ENCODE results near the gene TNFAIP8L3. TPM values are rescaled to one million over a fixed set of nuclear protein-coding genes. Genes with fewer than 3 reads are reported as not detected.

The TNFAIP8L3 gene
- total RNA-seq, 1 experiment from 2014 or later = 0.20 TPM

DNA sequence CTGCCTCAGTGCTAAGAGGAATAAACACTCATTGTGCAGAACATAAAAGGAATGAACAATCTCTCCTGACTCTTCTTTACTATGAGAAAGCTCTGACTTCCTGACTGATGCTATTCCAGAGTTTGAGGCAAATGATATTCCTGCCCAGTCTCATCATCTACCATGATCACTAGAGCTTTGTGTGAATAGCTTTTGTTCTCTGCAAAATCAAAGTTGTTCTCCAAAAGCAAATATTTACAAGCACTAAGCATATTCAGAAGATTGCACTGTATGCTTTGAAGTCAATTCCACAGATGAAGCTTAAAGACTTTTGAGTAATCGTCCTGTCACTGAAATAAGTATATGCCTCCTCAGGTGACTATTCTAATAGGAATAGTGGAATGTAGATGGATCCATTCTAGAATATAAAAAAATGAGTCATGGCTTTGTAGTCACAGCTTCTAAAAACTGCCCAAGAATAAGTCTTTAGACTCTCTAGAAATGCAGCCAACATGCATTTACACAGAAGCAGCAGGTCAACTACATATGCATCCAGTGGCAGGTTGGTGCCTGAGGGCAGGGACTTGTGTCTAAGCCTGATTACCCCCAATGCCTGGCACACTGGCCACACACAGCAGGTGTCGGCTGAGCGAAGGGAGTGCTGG, 34.6 kb downstream of the TNFAIP8L3 start:
- H3K36me3 ChIP-seq (ENCODE audit: low read depth) = no peaks in the 10 kb centered on the region
- TF ChIP-seq EZH2 (IDR thresholded peaks at IDR 0.05; ENCODE audit: low read depth) = no peak
- TF ChIP-seq, protein P1, sequence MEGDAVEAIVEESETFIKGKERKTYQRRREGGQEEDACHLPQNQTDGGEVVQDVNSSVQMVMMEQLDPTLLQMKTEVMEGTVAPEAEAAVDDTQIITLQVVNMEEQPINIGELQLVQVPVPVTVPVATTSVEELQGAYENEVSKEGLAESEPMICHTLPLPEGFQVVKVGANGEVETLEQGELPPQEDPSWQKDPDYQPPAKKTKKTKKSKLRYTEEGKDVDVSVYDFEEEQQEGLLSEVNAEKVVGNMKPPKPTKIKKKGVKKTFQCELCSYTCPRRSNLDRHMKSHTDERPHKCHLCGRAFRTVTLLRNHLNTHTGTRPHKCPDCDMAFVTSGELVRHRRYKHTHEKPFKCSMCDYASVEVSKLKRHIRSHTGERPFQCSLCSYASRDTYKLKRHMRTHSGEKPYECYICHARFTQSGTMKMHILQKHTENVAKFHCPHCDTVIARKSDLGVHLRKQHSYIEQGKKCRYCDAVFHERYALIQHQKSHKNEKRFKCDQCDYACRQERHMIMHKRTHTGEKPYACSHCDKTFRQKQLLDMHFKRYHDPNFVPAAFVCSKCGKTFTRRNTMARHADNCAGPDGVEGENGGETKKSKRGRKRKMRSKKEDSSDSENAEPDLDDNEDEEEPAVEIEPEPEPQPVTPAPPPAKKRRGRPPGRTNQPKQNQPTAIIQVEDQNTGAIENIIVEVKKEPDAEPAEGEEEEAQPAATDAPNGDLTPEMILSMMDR (conservative IDR thresholded peaks at IDR 0.05) = no peak
- no peaks in the 10 kb centered on the region for H3K4me1 ChIP-seq (replicated peaks; ENCODE audit: insufficient read depth)
- H3K27ac ChIP-seq = no peak overlapping the region
- H3K79me2 ChIP-seq (ENCODE audit: low read depth) = no peaks in the 10 kb centered on the region
- no peak for DNase-seq
- H3K4me3 ChIP-seq = no peak overlapping the region
- no peaks in the 10 kb centered on the region for H4K20me1 ChIP-seq (ENCODE audit: insufficient read depth)
- no peaks in the 10 kb centered on the region for H3K9me3 ChIP-seq (ENCODE audit: insufficient read depth, low read depth)
- intact Hi-C loops (cut with micrococcal nuclease; ENCODE audit: unreplicated experiment) = no loop called here
- H3K4me2 ChIP-seq = no peak overlapping the region
- ChIA-PET CTCF (no interaction called here), POLR2A (ENCODE audit: unreplicated experiment) (no interaction called here)
- no TSS peak for BruUV-seq (replicated peaks)
- peaks cover 2% of the 10 kb centered on the region; the same call in 1 of the 2 replicates for H3K27me3 ChIP-seq (ENCODE audit: insufficient read depth, low read depth)
- no peaks in the 10 kb centered on the region for H3K9me2 ChIP-seq (ENCODE audit: insufficient read depth)
- H3F3A ChIP-seq (ENCODE audit: insufficient read depth, low read depth) = no peaks in the 10 kb centered on the region
- H2AFZ ChIP-seq = no peak overlapping the region

DNA sequence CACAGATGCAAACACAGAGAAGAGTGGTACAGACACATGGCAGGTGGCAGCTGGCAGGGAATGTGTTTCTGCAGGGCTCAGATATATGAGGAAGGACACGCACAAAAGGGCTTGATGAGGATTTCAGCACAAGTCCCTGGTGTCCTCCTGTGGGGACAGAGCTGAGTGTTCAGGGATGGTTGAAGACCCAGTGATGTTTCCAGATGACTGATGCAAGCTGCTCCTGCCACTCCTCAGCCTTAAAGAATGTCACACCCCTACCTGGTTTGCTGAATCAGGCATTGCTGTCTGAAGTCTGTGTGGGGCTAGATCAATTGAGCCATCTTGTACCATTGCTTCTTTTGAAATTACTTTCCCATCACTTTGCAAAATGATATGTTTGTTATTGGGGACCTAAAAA, 40.2 kb downstream of the TNFAIP8L3 start:
- H2AFZ ChIP-seq = no peak overlapping the region
- H3K4me2 ChIP-seq = no peak overlapping the region
- no peak overlapping the region for H3K27ac ChIP-seq
- no peaks in the 10 kb centered on the region for H4K20me1 ChIP-seq (ENCODE audit: insufficient read depth)
- intact Hi-C loops (cut with micrococcal nuclease; ENCODE audit: unreplicated experiment) = no loop called here
- no peaks in the 10 kb centered on the region for H3F3A ChIP-seq (ENCODE audit: insufficient read depth, low read depth)
- peaks cover 2% of the 10 kb centered on the region; the same call in 1 of the 2 replicates for H3K27me3 ChIP-seq (ENCODE audit: insufficient read depth, low read depth)
- no peaks in the 10 kb centered on the region for H3K36me3 ChIP-seq (ENCODE audit: low read depth)
- H3K79me2 ChIP-seq (ENCODE audit: low read depth) = no peaks in the 10 kb centered on the region
- no peak overlapping the region for H3K4me3 ChIP-seq
- TF ChIP-seq, protein P1 (conservative IDR thresholded peaks at IDR 0.05) = no peak
- no peak for TF ChIP-seq EZH2 (IDR thresholded peaks at IDR 0.05; ENCODE audit: low read depth)
- no peak for DNase-seq
- ChIA-PET POLR2A (ENCODE audit: unreplicated experiment) (no interaction called here), CTCF (no interaction called here)
- no peaks in the 10 kb centered on the region for H3K9me3 ChIP-seq (ENCODE audit: insufficient read depth, low read depth)
- no peaks in the 10 kb centered on the region for H3K4me1 ChIP-seq (replicated peaks; ENCODE audit: insufficient read depth)
- H3K9me2 ChIP-seq (ENCODE audit: insufficient read depth) = no peaks in the 10 kb centered on the region
- BruUV-seq (replicated peaks) = no TSS peak

DNA sequence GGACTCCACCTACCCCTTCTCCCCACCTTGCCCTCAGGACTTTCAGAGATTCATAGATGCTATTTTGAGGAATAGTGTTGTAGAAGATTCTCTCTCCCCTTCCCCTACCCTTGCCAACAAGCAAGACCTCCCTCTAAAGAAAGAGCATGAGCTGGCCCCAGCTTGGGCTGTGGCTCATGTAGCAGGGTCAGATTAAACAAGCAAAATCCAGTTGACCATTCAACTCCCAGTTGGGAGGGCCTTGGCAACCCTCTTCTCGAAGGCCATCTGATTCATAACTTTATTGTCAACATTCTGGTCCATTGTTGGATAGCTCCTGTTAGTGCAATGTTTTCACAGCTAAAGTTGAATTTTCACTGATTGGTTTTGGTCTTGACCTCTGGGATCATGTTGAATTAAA, 41.1 kb downstream of the TNFAIP8L3 start:
- no peaks in the 10 kb centered on the region for H3K9me2 ChIP-seq (ENCODE audit: insufficient read depth)
- no peaks in the 10 kb centered on the region for H3K4me1 ChIP-seq (replicated peaks; ENCODE audit: insufficient read depth)
- TF ChIP-seq, protein P1 (conservative IDR thresholded peaks at IDR 0.05) = no peak
- TF ChIP-seq EZH2 (IDR thresholded peaks at IDR 0.05; ENCODE audit: low read depth) = no peak
- ChIA-PET CTCF (interaction anchor here (0.7 kb wide), 1 partner anchor 596 kb away, joined by 5 read pairs; no protein-coding TSS in a partner anchor), POLR2A (ENCODE audit: unreplicated experiment) (no interaction called here)
- no peaks in the 10 kb centered on the region for H4K20me1 ChIP-seq (ENCODE audit: insufficient read depth)
- no TSS peak for BruUV-seq (replicated peaks)
- H2AFZ ChIP-seq = no peak overlapping the region
- intact Hi-C loops (cut with micrococcal nuclease; ENCODE audit: unreplicated experiment) = no loop called here
- H3K27me3 ChIP-seq (ENCODE audit: insufficient read depth, low read depth) = peaks cover 2% of the 10 kb centered on the region; the same call in 1 of the 2 replicates
- DNase-seq = no peak
- no peak overlapping the region for H3K4me2 ChIP-seq
- no peaks in the 10 kb centered on the region for H3F3A ChIP-seq (ENCODE audit: insufficient read depth, low read depth)
- no peak overlapping the region for H3K4me3 ChIP-seq
- no peaks in the 10 kb centered on the region for H3K9me3 ChIP-seq (ENCODE audit: insufficient read depth, low read depth)
- H3K36me3 ChIP-seq (ENCODE audit: low read depth) = no peaks in the 10 kb centered on the region
- no peaks in the 10 kb centered on the region for H3K79me2 ChIP-seq (ENCODE audit: low read depth)
- H3K27ac ChIP-seq = no peak overlapping the region
